ENCODE measurements around the gene EPN2.

Gene EPN2

DNA sequence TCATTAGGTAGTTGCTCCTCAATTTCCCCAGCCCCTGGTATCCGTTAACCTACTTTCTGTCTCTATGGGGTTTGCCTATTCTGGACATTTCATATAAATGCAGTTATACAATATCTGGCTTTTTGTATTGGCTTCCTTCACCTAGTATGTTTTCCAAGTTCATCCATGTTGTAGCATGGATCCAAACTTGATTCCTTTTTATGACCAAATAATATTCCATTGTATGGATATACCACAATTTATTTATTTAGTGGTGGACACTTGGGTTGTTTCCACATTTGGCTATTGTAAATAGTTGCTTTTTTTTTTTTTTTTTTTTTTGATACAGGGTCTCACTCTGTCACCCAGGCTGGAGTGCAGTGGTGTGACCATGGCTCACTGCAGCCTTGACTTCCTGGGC lies 15.9 kb downstream of the EPN2 start:
- Mint-ChIP-seq H3K4me1 (peaks cover 4% of the 10 kb centered on the region), H3K4me3 (no peak overlapping the region), H3K27me3 (peaks cover 61% of the 10 kb centered on the region), H3K9me3 (no peaks in the 10 kb centered on the region), H3K27ac (no peak overlapping the region)
- ATAC-seq (no peak), DNase-seq (no peak)

DNA sequence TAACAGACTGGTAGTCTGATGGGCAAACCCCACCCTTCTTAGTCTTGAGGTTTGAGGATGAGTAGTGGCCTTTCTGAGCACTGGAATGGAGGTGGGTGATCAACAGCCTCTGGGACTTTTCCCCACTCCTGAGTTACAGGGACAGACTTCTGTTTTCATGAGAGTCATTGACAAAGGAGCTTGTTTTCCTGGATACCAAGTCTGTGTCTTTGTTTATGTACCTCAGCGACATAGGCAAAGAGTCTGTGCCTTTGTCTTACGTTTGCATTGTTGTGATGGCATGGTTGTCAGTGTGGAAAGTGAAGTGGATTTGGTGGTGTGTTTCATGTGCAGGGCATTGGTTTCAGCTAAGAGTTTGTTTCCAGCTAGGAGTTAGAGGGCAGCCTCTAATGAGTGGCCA lies 17.5 kb downstream of the EPN2 start:
- Mint-ChIP-seq H3K4me1 (no peaks in the 10 kb centered on the region), H3K27ac (no peak overlapping the region), H3K27me3 (peaks cover 65% of the 10 kb centered on the region), H3K4me3 (no peak overlapping the region), H3K9me3 (no peaks in the 10 kb centered on the region)
- DNase-seq (no peak), ATAC-seq (no peak)

DNA sequence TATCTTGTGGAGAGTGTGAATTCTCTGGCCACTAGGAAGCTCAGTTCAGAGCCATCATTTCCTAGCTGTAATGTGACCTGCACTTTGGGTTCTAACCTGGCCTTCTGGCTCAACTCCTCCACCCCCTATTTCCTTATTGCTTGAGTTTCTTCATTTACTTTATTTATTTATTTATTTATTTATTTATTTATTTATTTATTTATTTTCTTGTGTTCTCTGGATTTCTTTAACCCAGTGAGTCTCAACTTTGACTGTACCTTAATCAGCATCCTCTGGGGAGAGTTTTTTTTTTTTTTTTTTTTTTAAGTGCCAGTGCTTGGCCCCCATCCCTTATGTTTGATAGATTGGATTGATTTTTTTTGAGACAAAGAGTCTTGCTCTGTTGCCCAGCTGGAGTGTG lies 18.1 kb downstream of the EPN2 start:
- Mint-ChIP-seq H3K27me3 (peaks cover 72% of the 10 kb centered on the region), H3K9me3 (no peaks in the 10 kb centered on the region), H3K27ac (no peak overlapping the region), H3K4me1 (no peaks in the 10 kb centered on the region), H3K4me3 (no peak overlapping the region)
- ATAC-seq = no peak
- no peak for DNase-seq

DNA sequence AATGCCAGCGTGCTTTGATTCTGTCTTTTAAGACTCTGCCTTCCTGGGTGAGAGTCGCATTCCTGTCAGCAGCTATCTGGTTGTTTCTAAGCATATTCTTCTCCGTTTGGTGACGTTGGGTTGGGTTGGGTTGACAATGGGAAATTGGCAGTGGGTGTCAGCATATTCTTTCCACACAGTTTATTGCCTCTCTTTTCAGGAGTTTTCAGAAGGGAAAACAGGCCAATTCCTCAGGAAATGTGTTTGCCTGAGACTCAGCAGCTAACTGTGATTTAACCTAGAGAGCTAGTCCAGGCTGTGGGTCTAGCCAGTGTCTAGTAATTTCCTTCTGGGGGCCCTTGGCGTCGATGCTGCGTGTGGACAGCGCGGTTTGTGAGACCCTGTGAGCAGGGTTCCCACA lies 21.2 kb downstream of the EPN2 start:
- Mint-ChIP-seq H3K4me1 (no peaks in the 10 kb centered on the region), H3K9me3 (no peaks in the 10 kb centered on the region), H3K27ac (no peak overlapping the region), H3K4me3 (no peak overlapping the region), H3K27me3 (peaks cover 80% of the 10 kb centered on the region)
- ATAC-seq = no peak
- DNase-seq = no peak

DNA sequence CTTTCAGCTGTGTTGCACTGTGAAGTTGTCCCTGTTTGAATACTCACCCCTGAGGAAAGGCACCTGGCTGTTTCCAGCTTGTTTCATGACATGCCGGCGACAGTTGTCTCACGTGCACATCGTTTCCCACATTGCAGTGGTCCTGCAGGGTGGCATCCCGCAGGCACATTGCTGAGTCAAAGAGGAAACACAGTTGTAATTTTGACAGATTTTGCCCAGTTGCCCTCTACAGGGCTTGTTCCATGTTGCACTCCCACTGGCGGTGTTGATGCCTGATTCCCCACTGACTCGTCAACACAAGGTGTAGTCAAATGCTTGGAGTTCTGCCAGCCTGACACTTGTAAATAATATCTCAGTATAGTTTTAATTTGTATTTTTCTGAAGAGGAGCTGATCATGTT lies 23.8 kb downstream of the EPN2 start:
- DNase-seq = no peak
- no peak for ATAC-seq
- H3K4me3 Mint-ChIP-seq = no peak overlapping the region
- no peaks in the 10 kb centered on the region for H3K4me1 Mint-ChIP-seq
- H3K27me3 Mint-ChIP-seq = peaks cover 89% of the 10 kb centered on the region
- H3K9me3 Mint-ChIP-seq = no peaks in the 10 kb centered on the region
- no peak overlapping the region for H3K27ac Mint-ChIP-seq

DNA sequence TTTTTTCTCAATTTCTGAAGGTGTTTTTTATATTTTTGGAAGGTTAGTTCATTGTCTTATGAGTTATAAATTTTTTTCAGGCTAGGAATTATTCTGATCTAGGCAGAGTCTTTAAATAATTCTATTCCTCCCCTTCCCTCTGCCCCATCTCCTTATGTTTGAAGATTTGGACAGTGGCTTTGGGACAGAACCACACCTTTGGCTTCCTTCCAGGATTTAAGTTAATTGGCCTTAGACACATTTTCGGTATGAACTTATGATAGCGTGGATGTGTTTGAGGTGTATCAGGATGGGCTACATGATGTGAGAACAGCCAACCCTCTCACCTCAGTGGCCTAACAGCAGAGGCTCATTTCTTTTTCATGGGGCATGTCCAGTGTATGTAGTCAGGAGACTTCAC lies 24.3 kb downstream of the EPN2 start:
- Mint-ChIP-seq H3K9me3 (no peaks in the 10 kb centered on the region), H3K27ac (no peak overlapping the region), H3K4me3 (no peak overlapping the region), H3K4me1 (no peaks in the 10 kb centered on the region), H3K27me3 (peaks cover 89% of the 10 kb centered on the region)
- ATAC-seq (no peak), DNase-seq (no peak)

DNA sequence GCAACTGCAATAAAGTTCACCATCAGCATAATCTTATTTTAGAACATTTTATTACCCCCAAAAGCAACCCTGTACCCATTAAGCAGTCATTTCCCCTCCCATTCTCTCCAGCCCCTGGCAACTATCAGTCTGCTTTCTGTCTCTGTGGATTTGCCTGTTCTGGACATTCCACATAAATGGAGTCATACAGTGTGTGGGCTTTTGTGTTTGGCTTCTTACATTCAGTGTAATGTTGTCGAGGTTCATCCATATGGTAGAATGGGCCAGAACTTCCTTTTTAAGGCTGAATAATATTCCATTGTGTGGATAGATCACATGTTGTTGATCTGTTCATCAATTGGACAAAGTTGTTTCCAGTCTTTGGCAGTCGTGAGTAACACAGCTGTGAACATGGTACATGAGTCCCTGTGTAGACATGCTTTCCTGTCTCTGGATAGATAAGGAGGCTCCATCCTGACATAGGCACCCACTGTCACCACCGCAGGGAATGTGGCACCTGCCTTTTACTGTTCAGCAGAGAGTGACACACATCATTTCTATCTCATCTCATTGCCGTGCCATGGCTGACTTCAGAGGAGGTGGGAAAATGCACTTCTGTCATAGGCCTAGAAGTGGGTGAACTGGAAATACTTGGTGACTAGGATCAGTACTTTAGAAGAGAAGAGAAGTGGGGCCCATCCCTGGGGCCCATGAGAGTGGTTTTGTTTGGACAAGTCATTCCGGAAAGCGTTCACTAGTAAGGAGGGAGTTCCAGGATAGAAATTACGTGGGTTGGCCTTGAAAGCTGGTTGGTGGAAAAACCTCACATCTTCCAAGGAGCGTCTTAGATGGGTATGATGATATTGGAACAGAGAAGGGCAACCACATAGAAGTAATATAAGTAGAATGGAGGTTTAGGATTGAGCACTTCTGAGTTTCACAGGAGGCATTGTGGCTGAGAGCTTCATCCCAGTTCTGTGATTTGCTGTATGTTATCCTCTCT lies 25.8 kb downstream of the EPN2 start:
- Mint-ChIP-seq H3K4me3 (no peak overlapping the region), H3K27me3 (peaks cover 83% of the 10 kb centered on the region), H3K27ac (peak overlapping the region in 1 of 2 donors; percentile 22), H3K9me3 (no peaks in the 10 kb centered on the region), H3K4me1 (no peaks in the 10 kb centered on the region)
- ATAC-seq (no peak), DNase-seq (no peak)

DNA sequence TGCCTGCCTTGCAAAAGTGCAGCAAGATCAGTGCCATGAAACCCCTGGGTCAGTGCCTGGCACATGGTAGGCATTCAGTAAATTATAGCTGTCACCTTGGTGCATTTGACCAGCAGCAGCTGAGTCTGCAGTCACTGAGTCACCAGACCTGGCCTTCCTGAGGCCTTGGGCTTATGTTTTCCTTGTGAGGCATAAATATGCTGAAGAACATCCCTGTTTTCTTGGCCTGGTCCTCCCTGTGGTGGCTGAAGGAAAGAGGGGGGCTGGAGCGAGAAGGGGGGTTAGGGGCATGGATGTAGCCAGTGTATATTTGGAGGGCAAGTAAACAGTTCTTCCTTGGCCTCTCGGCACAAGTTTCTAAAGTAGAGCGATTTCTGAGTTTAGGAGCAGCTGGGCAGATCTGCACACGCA lies 26.5 kb downstream of the EPN2 start:
- Mint-ChIP-seq H3K4me3 (no peak overlapping the region), H3K9me3 (no peaks in the 10 kb centered on the region), H3K27ac (no peak overlapping the region), H3K27me3 (peaks cover 83% of the 10 kb centered on the region), H3K4me1 (no peaks in the 10 kb centered on the region)
- ATAC-seq (no peak), DNase-seq (no peak)

DNA sequence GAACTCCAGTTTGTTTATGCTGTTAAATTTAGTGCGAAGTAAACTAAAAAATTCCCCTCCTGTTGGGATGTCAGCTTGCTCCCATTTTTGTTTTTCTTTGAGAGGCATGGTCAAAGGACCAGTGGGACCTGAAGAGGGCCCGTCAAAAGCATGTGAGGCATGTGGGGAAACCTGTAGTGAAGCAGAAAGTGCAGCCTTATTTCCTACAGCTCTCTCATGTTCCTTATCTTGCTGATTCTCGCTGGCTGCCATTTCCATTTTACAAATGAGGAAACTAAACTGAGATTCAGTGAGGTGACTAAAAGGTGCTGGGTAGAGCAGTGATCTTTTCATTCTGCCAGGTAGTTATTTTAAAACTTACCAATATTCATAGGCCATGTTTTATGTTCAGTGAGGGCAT lies 27.1 kb downstream of the EPN2 start:
- Mint-ChIP-seq H3K27me3 (peaks cover 83% of the 10 kb centered on the region), H3K4me3 (no peak overlapping the region), H3K27ac (no peak overlapping the region), H3K4me1 (no peaks in the 10 kb centered on the region), H3K9me3 (no peaks in the 10 kb centered on the region)
- DNase-seq = no peak
- ATAC-seq = no peak

DNA sequence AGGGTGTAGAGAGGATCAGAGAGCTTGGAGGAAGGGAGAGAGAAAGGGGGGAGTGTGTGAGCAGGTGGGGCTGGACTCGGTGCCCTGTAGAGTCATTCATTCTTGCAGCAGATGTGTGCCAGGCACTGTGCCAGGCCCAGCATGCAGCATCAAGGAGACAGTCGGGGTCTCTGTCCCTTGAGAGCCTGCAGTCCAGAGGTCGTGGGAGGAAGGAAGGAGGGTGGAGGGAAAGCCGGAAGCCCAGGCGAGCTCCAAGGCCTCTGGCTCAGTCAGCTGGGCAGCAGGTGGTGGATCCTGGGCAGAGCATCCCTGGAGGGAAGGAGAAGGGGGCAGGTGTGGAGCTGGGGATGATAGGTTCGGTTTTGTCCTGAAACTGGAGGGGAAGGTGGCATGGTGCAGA lies 27.5 kb downstream of the EPN2 start:
- Mint-ChIP-seq H3K27ac (no peak overlapping the region), H3K4me1 (no peaks in the 10 kb centered on the region), H3K27me3 (peaks cover 83% of the 10 kb centered on the region), H3K9me3 (no peaks in the 10 kb centered on the region), H3K4me3 (no peak overlapping the region)
- no peak for DNase-seq
- ATAC-seq = no peak

DNA sequence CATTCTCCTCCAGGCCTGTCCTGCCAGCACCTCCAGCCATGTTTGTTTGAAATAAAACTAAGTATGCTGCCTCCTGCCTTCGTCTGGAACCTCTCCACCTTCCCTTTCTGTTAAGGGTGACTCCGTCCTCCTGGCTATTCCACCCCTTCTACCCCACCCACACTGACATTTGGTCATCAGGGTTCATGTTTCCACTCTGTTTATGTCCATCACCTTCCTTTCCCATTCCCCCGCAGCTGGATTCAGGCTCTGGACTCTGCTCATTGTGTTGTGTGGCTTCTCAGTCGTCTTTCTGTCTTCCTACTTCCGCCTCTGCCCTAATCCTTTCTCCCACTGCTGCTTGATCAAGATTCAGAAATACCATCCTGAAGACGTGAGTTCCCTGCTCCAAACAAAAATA lies 28.6 kb downstream of the EPN2 start:
- no peak overlapping the region for H3K27ac Mint-ChIP-seq

DNA sequence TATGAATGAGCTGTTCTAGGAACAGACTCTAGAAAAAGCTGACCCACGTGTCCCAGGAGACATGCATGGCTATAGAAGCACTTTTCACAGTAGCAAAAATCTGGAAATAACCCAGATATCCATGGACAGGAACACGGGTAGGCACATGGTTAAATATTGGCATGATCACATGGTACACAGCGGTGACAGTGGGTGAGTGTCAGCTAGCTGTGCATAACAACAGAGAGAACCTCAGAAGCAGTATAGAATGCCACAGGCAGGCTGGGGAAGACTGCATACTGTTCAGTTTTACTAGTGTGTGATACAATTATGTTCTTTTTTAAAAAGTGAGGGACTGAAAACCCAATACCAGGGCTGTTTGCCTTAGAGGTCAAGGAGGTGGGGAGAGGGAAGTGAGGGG lies 31.4 kb downstream of the EPN2 start:
- ATAC-seq = no peak
- H3K4me1 Mint-ChIP-seq = peaks cover 8% of the 10 kb centered on the region
- H3K4me3 Mint-ChIP-seq = no peak overlapping the region
- no peaks in the 10 kb centered on the region for H3K9me3 Mint-ChIP-seq
- DNase-seq = no peak
- peaks cover 81% of the 10 kb centered on the region for H3K27me3 Mint-ChIP-seq
- peak overlapping the region in 1 of 2 donors; percentile 41 for H3K27ac Mint-ChIP-seq

More for the DNA sequence above, 28.6 kb downstream of the EPN2 start:
- no peak for DNase-seq
- Mint-ChIP-seq H3K9me3 (no peaks in the 10 kb centered on the region), H3K27me3 (peaks cover 78% of the 10 kb centered on the region), H3K4me3 (no peak overlapping the region), H3K4me1 (peaks cover 1% of the 10 kb centered on the region)
- no peak for ATAC-seq

DNA sequence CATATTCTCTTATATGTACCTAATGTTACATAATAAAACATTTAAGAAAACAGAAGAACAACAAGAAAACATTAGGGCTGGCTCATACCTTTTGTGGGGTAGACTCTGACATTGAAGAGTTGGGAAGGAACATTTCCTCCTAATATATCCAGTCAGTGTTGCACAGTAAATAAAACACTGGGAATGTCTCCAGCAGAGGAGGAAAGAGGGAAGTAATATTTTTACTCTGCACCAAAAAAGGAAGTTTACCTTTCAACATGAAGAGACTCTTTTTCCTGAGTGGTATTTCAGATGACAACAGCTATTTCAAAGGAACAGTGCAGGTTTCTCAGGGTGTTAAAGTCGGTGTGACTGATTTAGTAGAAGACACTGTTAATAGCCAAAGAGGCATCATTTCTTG lies 31.9 kb downstream of the EPN2 start:
- H3K4me1 Mint-ChIP-seq = peaks cover 8% of the 10 kb centered on the region
- no peak overlapping the region for H3K27ac Mint-ChIP-seq
- H3K27me3 Mint-ChIP-seq = peaks cover 84% of the 10 kb centered on the region
- ATAC-seq (no peak), DNase-seq (no peak)
- H3K4me3 Mint-ChIP-seq = no peak overlapping the region
- H3K9me3 Mint-ChIP-seq = no peaks in the 10 kb centered on the region

DNA sequence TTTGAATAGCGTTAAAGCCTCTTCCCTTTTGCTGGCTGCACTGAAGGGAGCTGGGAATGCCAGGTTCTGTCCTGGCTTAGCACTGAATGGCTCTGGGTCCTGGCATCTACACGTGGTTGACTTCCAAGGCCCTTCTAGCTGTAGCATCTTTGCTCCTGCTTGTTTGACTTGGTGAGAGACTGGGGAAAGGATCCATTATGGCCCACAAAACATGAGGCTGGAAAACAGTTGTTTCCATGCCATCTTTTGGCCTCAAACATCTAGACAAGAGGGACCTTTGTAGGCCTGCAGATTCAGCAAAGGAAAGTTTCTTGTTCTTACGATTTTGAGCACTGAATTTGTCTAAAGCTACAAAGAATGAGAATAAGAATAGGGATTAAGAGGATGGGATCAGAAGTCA lies 32.5 kb downstream of the EPN2 start:
- ATAC-seq = no peak
- H3K4me1 Mint-ChIP-seq = peaks cover 8% of the 10 kb centered on the region
- H3K9me3 Mint-ChIP-seq = no peaks in the 10 kb centered on the region
- no peak for DNase-seq
- H3K27me3 Mint-ChIP-seq = peaks cover 83% of the 10 kb centered on the region
- no peak overlapping the region for H3K4me3 Mint-ChIP-seq
- no peak overlapping the region for H3K27ac Mint-ChIP-seq

DNA sequence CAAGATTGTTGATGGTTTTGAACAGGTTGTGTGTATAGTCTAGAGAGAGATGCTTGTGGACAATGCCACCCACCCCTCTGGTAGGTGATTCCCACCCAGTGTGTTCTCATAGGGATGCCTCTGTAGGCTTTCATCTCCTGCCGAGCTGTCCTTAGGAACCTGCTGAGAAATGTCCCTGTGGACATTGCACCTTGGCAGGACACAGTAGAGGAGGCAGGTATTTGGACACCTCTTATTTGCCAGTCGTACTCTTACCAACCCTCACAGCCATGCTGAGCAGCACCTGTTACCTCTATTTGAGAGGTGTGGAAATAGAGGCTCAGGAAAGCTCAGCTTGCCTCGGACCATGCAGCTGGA lies 33.2 kb downstream of the EPN2 start:
- ATAC-seq (no peak), DNase-seq (no peak)
- Mint-ChIP-seq H3K27me3 (peaks cover 83% of the 10 kb centered on the region), H3K4me3 (no peak overlapping the region), H3K4me1 (peaks cover 8% of the 10 kb centered on the region), H3K27ac (no peak overlapping the region), H3K9me3 (no peaks in the 10 kb centered on the region)

DNA sequence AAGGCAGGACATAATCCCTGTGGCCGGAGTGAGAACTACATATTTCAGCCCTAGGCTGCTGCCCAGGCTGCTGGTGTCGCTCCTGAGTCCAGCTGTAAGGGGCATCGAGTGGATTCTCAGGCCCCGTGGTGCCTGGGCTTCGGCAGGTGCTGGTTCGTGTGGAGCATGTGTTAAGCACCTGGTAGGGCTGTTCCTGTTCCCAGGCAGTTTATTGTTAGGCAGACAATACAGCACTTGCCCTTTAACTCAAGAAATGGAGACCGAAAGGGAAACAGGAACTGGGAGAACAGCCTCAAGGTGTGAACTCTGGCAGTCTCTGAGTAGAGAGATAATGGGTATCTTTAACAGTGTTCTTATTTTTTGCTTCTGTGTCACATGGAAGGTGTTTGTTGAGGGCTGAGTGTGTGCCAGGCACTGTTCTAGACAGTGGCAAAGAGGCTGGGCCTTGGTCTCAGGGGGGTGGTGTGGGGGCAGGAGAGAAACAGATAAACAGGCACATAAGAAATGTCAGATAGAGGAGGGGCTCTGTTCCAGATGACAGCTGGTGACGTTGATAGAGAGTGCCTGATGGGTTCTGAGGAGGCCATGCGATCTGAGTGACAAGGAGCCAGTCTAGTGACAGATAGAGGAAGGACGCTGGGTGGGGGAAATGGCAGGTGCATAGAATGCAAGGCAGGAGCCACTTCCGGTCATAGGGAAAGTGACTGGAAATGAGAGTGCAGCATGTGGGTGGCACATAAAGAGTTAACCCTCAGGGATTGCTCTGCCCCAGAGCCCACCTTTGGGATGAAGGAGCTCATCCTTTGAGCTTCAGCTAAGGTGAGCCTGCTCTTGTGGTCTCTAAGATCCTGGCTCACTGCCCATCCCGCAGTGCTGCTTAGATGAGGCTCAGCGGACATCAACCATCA lies 33.8 kb downstream of the EPN2 start:
- DNase-seq (no peak), ATAC-seq (no peak)
- Mint-ChIP-seq H3K4me1 (peaks cover 8% of the 10 kb centered on the region), H3K27me3 (peaks cover 80% of the 10 kb centered on the region), H3K4me3 (no peak overlapping the region), H3K27ac (no peak overlapping the region), H3K9me3 (no peaks in the 10 kb centered on the region)
